H1 (cell line): Measurements from ENCODE around the gene CERT1. TPM values are rescaled to one million over a fixed set of nuclear protein-coding genes. Genes with fewer than 3 reads are reported as not detected.
A peak's percentile ranks its signal among the peaks of the same experiment; 100 is the strongest.

ENCODE experiments used
- CTCF ChIA-PET: fragments of 300-600 bp; sonication (Branson Sonifier 250); formaldehyde crosslinking; loops from one replicate; lab custom pipeline; 2021; ENCODE audit not compliant: partially characterized antibody; lab: Charles Lee
- POLR2A ChIA-PET: fragments of 300-600 bp; sonication (Branson Sonifier 250); formaldehyde crosslinking; loops from one replicate; lab custom pipeline; 2021; ENCODE audit warnings: inconsistent platforms; ENCODE audit not compliant: partially characterized antibody; lab: Charles Lee
- DNase-seq, 2 experiments: peaks; one replicate each; pipeline versions ENCODE4 v3.0.0 to v3.0.0-alpha.2; 2010 to 2022; ENCODE audit warnings: low spot score in 2 of 2, low read depth in 1 of 2, mixed read lengths in 1 of 2
- FAIRE-seq: peaks from 2 replicates; lab custom pipeline; 2011; peaks lifted over from hg19 to GRCh38; lab: Jason Lieb, UNC
- H2AFZ ChIP-seq: 2 replicates; pipeline ENCODE4 v1.8.1; 2012; ENCODE audit warnings: low read length, inconsistent platforms
- H2AK5ac ChIP-seq: 2 replicates; pipeline ENCODE4 v1.6.1; 2013; ENCODE audit warnings: low read depth, low read length
- H2BK120ac ChIP-seq: replicated peaks from 2 replicates; pipeline ENCODE3; 2013; ENCODE audit warnings: low read depth, low read length, inconsistent platforms
- H2BK12ac ChIP-seq: 2 replicates; pipeline ENCODE4 v1.6.1; 2013; ENCODE audit warnings: low read depth, low read length
- H2BK15ac ChIP-seq: 2 replicates; pipeline ENCODE4 v1.6.1; 2013; ENCODE audit warnings: low read length
- H2BK20ac ChIP-seq: 2 replicates; pipeline ENCODE4 v1.6.1; 2013; ENCODE audit warnings: low read length
- H2BK5ac ChIP-seq: 2 replicates; pipeline ENCODE4 v1.6.1; 2013; ENCODE audit warnings: low read depth, low read length
- H3K14ac ChIP-seq: 2 replicates; pipeline ENCODE4 v1.6.1; 2013; ENCODE audit warnings: inconsistent platforms; ENCODE audit not compliant: insufficient read length
- H3K18ac ChIP-seq: 2 replicates; pipeline ENCODE4 v1.6.1; 2013; ENCODE audit warnings: low read length; ENCODE audit errors: extremely low read depth
- H3K23ac ChIP-seq: 2 replicates; pipeline ENCODE4 v1.6.1; 2013; ENCODE audit warnings: inconsistent platforms; ENCODE audit not compliant: insufficient read length
- H3K23me2 ChIP-seq: 2 replicates; pipeline ENCODE4 v1.6.1; 2013; ENCODE audit warnings: low read depth, low read length
- H3K27ac ChIP-seq: 2 replicates; pipeline ENCODE4 v1.6.1; 2011; ENCODE audit warnings: low read depth, low read length, inconsistent platforms
- H3K27me3 ChIP-seq, 4 experiments: replicated peaks in 1 of 4; 1 replicate in 1 of 4; 2 replicates in 3 of 4; pipeline versions ENCODE4 v1.6.1 to v1.8.1; 2011 to 2013; ENCODE audit warnings: low read length in 3 of 4, mild to moderate bottlenecking in 3 of 4, inconsistent platforms in 2 of 4, mixed read lengths in 2 of 4, moderate library complexity in 1 of 4; ENCODE audit not compliant: control insufficient read depth in 3 of 4, insufficient read depth in 3 of 4; ENCODE audit errors: extremely low read depth in 1 of 4
- H3K36me3 ChIP-seq, 4 experiments: 2 replicates each; pipeline versions ENCODE4 v1.6.1 to v1.8.1; 2011 to 2013; ENCODE audit warnings: mild to moderate bottlenecking in 4 of 4, low read length in 3 of 4, moderate library complexity in 2 of 4, control low read depth in 1 of 4, inconsistent platforms in 1 of 4; ENCODE audit not compliant: insufficient read depth in 4 of 4, control insufficient read depth in 2 of 4
- H3K4ac ChIP-seq: replicated peaks from 2 replicates; pipeline ENCODE3; 2013; ENCODE audit warnings: low read length, low read depth, mixed read lengths, inconsistent platforms; ENCODE audit not compliant: insufficient read length
- H3K4me1 ChIP-seq, 4 experiments: replicated peaks in 1 of 4; 1 replicate in 1 of 4; 2 replicates in 3 of 4; pipeline versions ENCODE4 v1.6.1 to v1.8.1; 2011 to 2013; ENCODE audit warnings: low read length in 3 of 4, inconsistent platforms in 2 of 4, mixed read lengths in 1 of 4; ENCODE audit not compliant: insufficient read depth in 4 of 4, control insufficient read depth in 3 of 4
- H3K4me2 ChIP-seq, 2 experiments: 2 replicates each; pipeline versions ENCODE4 v1.6.1 to v1.8.1; 2011 to 2013; ENCODE audit warnings: low read depth in 2 of 2, low read length in 2 of 2, control low read depth in 1 of 2, inconsistent platforms in 1 of 2, mild to moderate bottlenecking in 1 of 2; ENCODE audit not compliant: insufficient read depth in 1 of 2
- H3K4me3 ChIP-seq, 4 experiments: fragments of 200-600, 300-600 bp in 1 of 4; sonication (generic), shearing (Covaris generic), sonication (Bioruptor Twin) in 1 of 4; 2 replicates each; pipeline versions ENCODE4 v1.5.1 to v1.8.1; 2011 to 2016; ENCODE audit warnings: low read length in 4 of 4, low read depth in 3 of 4, control low read depth in 2 of 4, inconsistent platforms in 2 of 4, mild to moderate bottlenecking in 2 of 4, mixed read lengths in 1 of 4, moderate library complexity in 1 of 4; ENCODE audit not compliant: insufficient read depth in 2 of 4; ENCODE audit errors: extremely low read depth in 1 of 4
- H3K56ac ChIP-seq: replicated peaks from 2 replicates; pipeline ENCODE3; 2013; ENCODE audit warnings: low read depth, mild to moderate bottlenecking, mixed read lengths, low read length, inconsistent platforms; ENCODE audit not compliant: insufficient read length
- H3K79me1 ChIP-seq: 2 replicates; pipeline ENCODE4 v1.6.1; 2013; ENCODE audit warnings: low read depth, low read length, control low read depth
- H3K79me2 ChIP-seq, 2 experiments: 2 replicates each; pipeline versions ENCODE4 v1.6.1 to v1.8.1; 2012 to 2013; ENCODE audit warnings: low read length in 2 of 2, mild to moderate bottlenecking in 2 of 2, inconsistent platforms in 1 of 2; ENCODE audit not compliant: insufficient read depth in 2 of 2, control insufficient read depth in 1 of 2
- H3K9ac ChIP-seq, 4 experiments: replicated peaks in 1 of 4; 1 replicate in 1 of 4; 2 replicates in 3 of 4; pipeline versions ENCODE4 v1.6.1 to v1.8.1; 2011 to 2013; ENCODE audit warnings: low read depth in 3 of 4, low read length in 3 of 4, control low read depth in 2 of 4, mild to moderate bottlenecking in 2 of 4, moderate library complexity in 2 of 4, inconsistent platforms in 1 of 4; ENCODE audit errors: extremely low read depth in 1 of 4
- H3K9me3 ChIP-seq, 2 experiments: 2 replicates each; pipeline versions ENCODE4 v1.6.1 to v1.8.1; 2012 to 2013; ENCODE audit warnings: mild to moderate bottlenecking in 2 of 2, moderate library complexity in 2 of 2, control low read depth in 1 of 2, inconsistent platforms in 1 of 2, low read depth in 1 of 2, low read length in 1 of 2, mixed read lengths in 1 of 2; ENCODE audit not compliant: insufficient read depth in 2 of 2
- H4K20me1 ChIP-seq, 2 experiments: replicated peaks in 1 of 2; 2 replicates each; pipeline versions ENCODE3 to v1.8.1; 2011 to 2013; ENCODE audit warnings: inconsistent platforms in 2 of 2, low read length in 2 of 2, mild to moderate bottlenecking in 1 of 2; ENCODE audit not compliant: insufficient read depth in 2 of 2, control insufficient read depth in 1 of 2
- H4K5ac ChIP-seq: 2 replicates; pipeline ENCODE4 v1.6.1; 2013; ENCODE audit warnings: low read length, low read depth, mixed read lengths, inconsistent platforms; ENCODE audit not compliant: insufficient read length
- H4K8ac ChIP-seq: 2 replicates; pipeline ENCODE4 v1.8.0; 2013; ENCODE audit warnings: mild to moderate bottlenecking, moderate library complexity, low read length, inconsistent platforms; ENCODE audit not compliant: insufficient read depth; ENCODE audit errors: extremely low read depth
- H4K91ac ChIP-seq: replicated peaks from 2 replicates; pipeline ENCODE3; 2013; ENCODE audit warnings: low read length, mixed read lengths, inconsistent platforms; ENCODE audit not compliant: insufficient read length
- BCL11A ChIP-seq, 2 experiments: IDR thresholded peaks; one replicate each; pipeline ENCODE4 v1.6.1; 2011; ENCODE audit warnings: low read depth in 2 of 2, low read length in 2 of 2, mild to moderate bottlenecking in 2 of 2
- CREB1 ChIP-seq: IDR thresholded peaks from 2 replicates; pipeline ENCODE4 v1.6.1; 2012; ENCODE audit warnings: inconsistent platforms
- EZH2 ChIP-seq: fragments of 200-600 bp; sonication (generic); IDR thresholded peaks from 2 replicates; pipeline ENCODE4 v1.7.1; 2012; ENCODE audit warnings: low read depth, mild to moderate bottlenecking, moderate library complexity, low read length, inconsistent platforms; ENCODE audit not compliant: severe bottlenecking
- POLR2AphosphoS5 ChIP-seq: IDR thresholded peaks from 2 replicates; pipeline ENCODE4 v1.6.1; 2011; ENCODE audit warnings: low read depth, low read length
- RNF2 ChIP-seq: fragments of 200-900, 300-1000 bp; sonication (generic); IDR thresholded peaks from 2 replicates; pipeline ENCODE4 v1.7.1; 2016; ENCODE audit warnings: borderline replicate concordance, low read depth, mild to moderate bottlenecking, antibody characterized with exemption, low read length; ENCODE audit not compliant: poor library complexity, severe bottlenecking; ENCODE audit errors: missing control alignments
- TCF12 ChIP-seq: IDR thresholded peaks from 2 replicates; pipeline ENCODE4 v1.6.1; 2011; ENCODE audit warnings: low read depth, mild to moderate bottlenecking, low read length
- TEAD4 ChIP-seq: IDR thresholded peaks from 2 replicates; pipeline ENCODE4 v1.6.1; 2012; ENCODE audit warnings: low read depth, low read length, inconsistent platforms, mixed read lengths
- WGBS, 2 experiments: shearing (Covaris generic) in 1 of 2; methylation state at CpG; one replicate each; pipeline versions ENCODE4 v1.1.6 to v1.1.7; 2013 to 2015; ENCODE audit warnings: low lambda C conversion rate in 2 of 2, mixed read lengths in 2 of 2, inconsistent platforms in 1 of 2, low coverage in 1 of 2, missing lambda C conversion rate in 1 of 2; ENCODE audit not compliant: insufficient replicate concordance in 2 of 2, insufficient coverage in 1 of 2, insufficient read length in 1 of 2; ENCODE audit errors: extremely low coverage in 1 of 2, missing lambda C conversion rate in 1 of 2; 5-methylcytosine and 5-hydroxymethylcytosine counted together
- polyA plus RNA-seq, 7 experiments: library from polyadenylated mRNA; depleted of rRNA in 3 of 7; stranded (reverse) in 5 of 7; unstranded in 2 of 7; fragments of >200 nt in 5 of 7; fragments of 200-250 nt in 2 of 7; gene quantifications; 1 replicate in 5 of 7; 2 replicates in 1 of 7; 4 replicates in 1 of 7; pipeline versions ENCODE4 v1.2.1 to v1.2.3, GENCODE V29; 2011 to 2013; ENCODE audit warnings: missing spikeins in 2 of 7, mixed read lengths in 2 of 7
- total RNA-seq: library from RNA; stranded (reverse); fragmentation: NEBNext Ultra II Directional; extraction: Animal tissue kit (Norgen Biotek cat#: 25700); gene quantifications from 2 replicates; pipeline ENCODE4 v1.2.1, GENCODE V29; 2021

Gene CERT1
- total and polyA plus RNA-seq, 2 of the 8 experiments (the other 6 are each of a cell fraction or from before 2014, with no cell fraction given) = 7.8 to 55.3 TPM

DNA sequence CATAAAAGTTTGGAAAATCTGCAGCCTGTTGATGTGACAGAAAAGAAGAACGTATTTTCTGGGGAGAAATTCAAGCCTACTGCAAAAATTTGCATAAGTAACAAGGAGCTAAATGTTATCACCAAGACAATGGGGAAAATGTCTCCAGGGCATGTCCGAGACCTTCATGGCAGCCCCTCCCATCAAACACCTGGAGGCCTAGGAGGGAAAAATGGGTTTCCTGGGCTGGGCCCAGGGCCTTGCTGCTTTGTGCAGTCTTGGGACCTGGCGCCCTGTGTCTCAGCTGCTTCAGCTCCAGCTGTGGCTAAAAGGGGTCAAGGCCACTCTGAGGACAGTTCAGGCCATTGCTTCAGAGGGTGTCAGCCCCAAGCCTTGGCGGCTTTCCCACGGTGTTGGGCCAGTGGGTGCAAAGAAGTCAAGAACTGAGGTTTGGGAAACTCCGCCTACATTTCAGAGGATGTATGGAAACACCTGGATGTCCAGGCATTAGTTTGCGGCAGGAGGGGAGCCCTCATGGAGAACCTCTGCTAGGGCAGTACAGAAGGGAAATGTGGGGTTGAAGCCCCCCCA, 13.1 kb downstream of the CERT1 start:
- H2AK5ac ChIP-seq = no peak overlapping the region
- no peak overlapping the region for H2BK12ac ChIP-seq
- 0 out of 2 replicates have a peak overlapping the region, but pooled peaks have one; percentile 25 for H4K8ac ChIP-seq
- H4K20me1 ChIP-seq = no peaks in the 10 kb centered on the region
- no peak overlapping the region for H2BK120ac ChIP-seq
- ChIA-PET POLR2A (no interaction called here), CTCF (no interaction called here)
- H3K18ac ChIP-seq = no peak overlapping the region
- H3K23me2 ChIP-seq = no peaks in the 10 kb centered on the region
- peaks cover 0 to 4% (median 0%) of the 10 kb centered on the region in 4 experiments; a peak in 1 of 7 replicates for H3K4me1 ChIP-seq
- no peak overlapping the region for H2BK5ac ChIP-seq
- peaks cover 0 to 7% (median 0%) of the 10 kb centered on the region in 4 experiments; a peak in 1 of 8 replicates for H3K36me3 ChIP-seq
- H4K5ac ChIP-seq = no peak overlapping the region
- no peak overlapping the region for H3K4me2 ChIP-seq
- no peak overlapping the region for H3K14ac ChIP-seq
- WGBS, 2 experiments = 92% methylated on average over 7 of the region's 7 CpGs; no CpG with 5 or more reads in 1 of the 2 experiments
- H4K91ac ChIP-seq = no peak overlapping the region
- DNase-seq (no peak), FAIRE-seq (no peak)
- H3K4ac ChIP-seq = no peak overlapping the region
- H2AFZ ChIP-seq = no peak overlapping the region
- H3K79me1 ChIP-seq = no peaks in the 10 kb centered on the region
- no peak overlapping the region for H2BK20ac ChIP-seq
- no peak overlapping the region for H3K23ac ChIP-seq
- H3K9me3 ChIP-seq = no peaks in the 10 kb centered on the region
- no peak overlapping the region for H3K56ac ChIP-seq
- H3K27ac ChIP-seq = no peak overlapping the region
- no peak overlapping the region for H2BK15ac ChIP-seq
- no peaks in the 10 kb centered on the region for H3K27me3 ChIP-seq
- H3K4me3 ChIP-seq = no peak overlapping the region
- no peak overlapping the region for H3K9ac ChIP-seq
- H3K79me2 ChIP-seq = peaks cover 0 to 6% of the 10 kb centered on the region in 2 experiments; a peak in 1 of 4 replicates
- TF ChIP-seq BCL11A (IDR thresholded peaks at IDR 0.05; ENCODE audit: low read depth in 2 of 2, low read length in 2 of 2) (no peak), EZH2 (no peak), POLR2AphosphoS5 (no peak), TEAD4 (no peak), CREB1 (no peak), RNF2 (no peak), TCF12 (no peak)
